Stimulated activated CD4-positive, alpha-beta T cell treated with anti-CD3 and anti-CD28 coated beads, Interleukin-1b, Interleukin-23, amount 100 ng/mL, for 24 hours (primary cell): ENCODE measurements around the gene LRRC36.
"Not testable (repeated sequence)": the region's sequence is repeated elsewhere in the genome, so short reads cannot be mapped to it uniquely, and the experiment has no call there.

Experiments used
- DNase-seq, 4 experiments: peaks; one replicate each; pipeline ENCODE4 v3.0.0-alpha.2; 2020; ENCODE audit warnings: low read depth in 4 of 4, low spot score in 1 of 4

Gene LRRC36

GRCh38 chr16:67341250-67341649, 14.6 kb downstream of the LRRC36 start:
- no peak for DNase-seq

GRCh38 chr16:67342616-67343015, 16.0 kb downstream of the LRRC36 start:
- DNase-seq: no peak

- DNase-seq: no peak
These were observed 18.8 kb downstream of the LRRC36 start for GRCh38 chr16:67345401-67345800.

- no peak for DNase-seq
These were observed 19.7 kb downstream of the LRRC36 start for GRCh38 chr16:67346341-67346740.

- no peak for DNase-seq
These were observed 22.6 kb downstream of the LRRC36 start for GRCh38 chr16:67349172-67349571.

GRCh38 chr16:67350324-67350723, 23.7 kb downstream of the LRRC36 start:
- DNase-seq: no peak

- not testable (repeated sequence) for DNase-seq
These were observed 25.8 kb downstream of the LRRC36 start for GRCh38 chr16:67352463-67352862.

- no peak for DNase-seq
These were observed 29.8 kb downstream of the LRRC36 start for GRCh38 chr16:67356396-67356795.

- DNase-seq: no peak
These were observed 30.9 kb downstream of the LRRC36 start for GRCh38 chr16:67357561-67357960.

- DNase-seq: not testable (repeated sequence)
These were observed 33.1 kb downstream of the LRRC36 start for GRCh38 chr16:67359540-67360269.

- no peak for DNase-seq
These were observed 34.4 kb downstream of the LRRC36 start for GRCh38 chr16:67361038-67361437.

GRCh38 chr16:67364600-67365235, 38.1 kb downstream of the LRRC36 start:
- DNase-seq: no peak

- DNase-seq: no peak
These were observed 44.0 kb downstream of the LRRC36 start for GRCh38 chr16:67370661-67371060.

GRCh38 chr16:67372664-67373063, 46.0 kb downstream of the LRRC36 start:
- no peak for DNase-seq

GRCh38 chr16:67376012-67376411, 49.4 kb downstream of the LRRC36 start:
- DNase-seq: not testable (repeated sequence)

GRCh38 chr16:67378642-67379041, 52.0 kb downstream of the LRRC36 start:
- no peak for DNase-seq

GRCh38 chr16:67383284-67383683, 56.7 kb downstream of the LRRC36 start:
- no peak for DNase-seq

- no peak for DNase-seq
These were observed 58.3 kb downstream of the LRRC36 start for GRCh38 chr16:67384778-67385510.

GRCh38 chr16:67386861-67387455, 60.3 kb downstream of the LRRC36 start:
- DNase-seq: no peak

- DNase-seq: no peak
These were observed 61.0 kb downstream of the LRRC36 start for GRCh38 chr16:67387479-67388079.

- DNase-seq: no peak
These were observed 61.6 kb downstream of the LRRC36 start for GRCh38 chr16:67388191-67388590.
